COR-L47 (cell line): ENCODE results near the gene UBE2D3.
"Not testable (repeated sequence)": the region's sequence is repeated elsewhere in the genome, so short reads cannot be mapped to it uniquely, and the experiment has no call there.

Source experiments
- DNase-seq: peaks from one replicate; lab custom pipeline; 2025; lab: John Stamatoyannopoulos, UW

Gene UBE2D3

DNA sequence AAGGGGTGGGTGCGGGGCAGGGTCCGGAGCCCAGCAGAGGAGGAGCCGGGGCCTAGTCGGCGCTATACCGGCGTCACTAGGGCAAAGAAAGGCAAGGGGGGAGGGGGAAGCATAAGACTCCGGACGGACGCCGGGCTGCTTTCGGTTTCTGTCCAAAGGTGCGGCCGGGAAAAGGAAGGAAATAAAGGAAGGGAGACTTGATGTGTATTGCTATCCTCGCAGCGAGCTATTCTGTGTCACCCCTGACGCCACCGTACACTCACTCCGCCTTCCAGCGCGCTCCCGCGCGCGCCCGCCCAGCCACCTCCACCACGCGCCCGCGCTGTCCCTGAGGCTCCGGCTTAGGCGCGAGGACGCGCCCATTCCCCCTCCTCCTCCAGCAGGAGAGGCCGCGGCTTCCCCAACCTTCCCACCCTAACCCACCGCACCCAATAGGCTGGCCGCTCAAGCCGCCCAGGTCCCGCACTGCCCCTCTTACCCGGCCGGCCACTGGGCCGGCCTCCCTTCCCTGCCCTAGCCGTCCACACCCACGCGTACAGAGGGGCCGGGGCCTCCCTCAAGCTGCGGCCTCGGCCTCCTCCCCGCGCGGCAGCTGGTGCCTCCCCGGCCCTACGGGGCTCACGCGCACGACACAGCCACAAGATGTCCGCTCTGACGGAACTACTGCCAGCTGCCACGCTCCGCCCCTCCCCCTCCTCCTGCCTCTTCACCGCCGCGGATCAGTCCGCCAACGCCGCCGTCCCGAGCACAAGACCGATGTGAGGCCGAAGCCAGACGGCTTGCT is at the start of gene UBE2D3:
Gene UBE2D3 (minus strand): TSS at position 662 of the 784 bp plus-strand sequence. CDS start 1,043 bp downstream, outside the sequence.
- peak; percentile 91 for DNase-seq

DNA sequence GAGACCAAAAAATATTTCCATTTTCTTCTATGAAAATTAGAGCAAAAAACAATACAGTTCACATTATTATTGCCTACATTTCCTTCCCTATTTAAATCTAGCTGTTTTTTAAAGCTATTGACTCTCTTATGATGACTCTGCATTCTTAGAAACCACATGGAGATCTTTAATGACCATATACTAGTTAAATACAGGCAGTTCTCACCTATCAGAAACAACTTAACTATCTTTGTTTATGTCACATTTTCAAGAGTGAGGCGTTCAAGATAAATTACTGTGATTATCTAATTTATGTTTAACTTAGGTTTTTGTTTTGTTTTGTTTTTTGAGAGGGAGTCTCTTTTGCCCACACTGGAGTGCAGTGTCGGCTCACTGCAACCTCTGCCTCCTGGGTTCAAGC is 44.4 kb upstream of the UBE2D3 start:
- no peak for DNase-seq

DNA sequence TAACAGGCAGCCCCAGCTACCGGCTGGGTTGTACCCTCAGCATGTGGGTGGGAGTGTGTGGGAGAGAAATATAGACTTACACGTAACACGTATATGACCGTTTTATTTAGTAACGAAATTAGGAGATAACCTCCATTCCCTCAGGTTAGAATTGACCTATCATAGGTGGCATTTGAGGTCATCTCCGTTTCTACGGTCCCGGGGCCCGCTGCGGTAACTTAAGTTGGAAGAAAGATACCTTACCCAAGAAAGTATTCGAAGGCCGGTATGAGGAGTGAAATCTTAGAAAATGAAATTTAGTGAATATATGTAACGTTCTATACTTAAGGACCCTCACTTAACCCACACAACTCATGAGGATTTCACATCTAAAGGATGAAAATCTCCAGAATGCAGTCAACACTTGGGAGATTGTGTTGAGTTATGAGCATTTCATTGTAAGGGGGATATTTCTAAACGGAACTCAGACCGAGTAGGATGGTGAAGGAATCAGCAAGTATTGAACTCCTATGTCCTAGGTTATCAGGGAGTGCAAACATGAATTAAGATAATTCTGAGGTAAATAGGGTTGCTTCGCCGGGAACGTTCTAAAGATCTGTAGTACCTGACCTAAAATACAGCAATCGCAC is 42.3 kb upstream of the UBE2D3 start:
- no peak for DNase-seq

DNA sequence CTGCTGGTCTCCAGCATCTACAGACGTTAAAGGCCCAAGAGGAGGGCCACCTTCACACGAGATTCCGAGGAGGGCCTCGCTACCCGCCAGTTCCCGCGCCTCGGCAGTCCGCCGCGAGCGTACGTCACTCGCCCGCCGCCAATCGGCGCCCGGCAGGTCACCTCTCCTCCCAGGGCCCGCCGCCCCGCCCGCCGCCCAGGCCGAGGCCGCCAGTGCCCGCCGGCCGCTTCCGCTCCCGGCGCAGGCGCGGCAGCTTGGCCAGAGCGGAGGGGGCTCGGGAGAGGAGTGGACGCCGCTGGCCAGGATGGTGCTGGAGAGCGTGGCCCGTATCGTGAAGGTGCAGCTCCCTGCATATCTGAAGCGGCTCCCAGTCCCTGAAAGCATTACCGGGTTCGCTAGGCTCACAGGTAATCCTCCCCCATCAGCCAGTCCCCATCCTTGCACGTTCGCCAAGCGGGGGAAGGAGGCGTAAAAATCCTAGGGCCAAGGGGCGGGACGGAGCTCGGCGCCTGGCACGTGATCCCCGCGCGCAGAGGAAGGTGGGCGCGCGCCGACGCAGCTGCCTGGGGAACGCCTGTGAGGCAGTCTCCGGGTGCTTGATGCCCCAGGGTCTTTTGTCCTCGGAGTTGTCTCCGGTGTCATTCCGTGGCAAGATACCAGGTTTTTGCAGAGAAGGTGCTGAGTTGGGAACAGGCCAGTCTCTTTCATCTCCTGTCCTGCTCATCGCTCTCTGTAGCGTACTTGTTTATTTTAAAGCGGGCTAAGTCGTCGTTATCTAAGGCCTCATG is 41.6 kb upstream of the UBE2D3 start, which contains the start of gene CISD2:
Gene CISD2 (plus strand): TSS at position 212 of the 788 bp plus-strand sequence. CDS start 93 bp downstream, at position 305.
- peak; percentile 90 for DNase-seq

DNA sequence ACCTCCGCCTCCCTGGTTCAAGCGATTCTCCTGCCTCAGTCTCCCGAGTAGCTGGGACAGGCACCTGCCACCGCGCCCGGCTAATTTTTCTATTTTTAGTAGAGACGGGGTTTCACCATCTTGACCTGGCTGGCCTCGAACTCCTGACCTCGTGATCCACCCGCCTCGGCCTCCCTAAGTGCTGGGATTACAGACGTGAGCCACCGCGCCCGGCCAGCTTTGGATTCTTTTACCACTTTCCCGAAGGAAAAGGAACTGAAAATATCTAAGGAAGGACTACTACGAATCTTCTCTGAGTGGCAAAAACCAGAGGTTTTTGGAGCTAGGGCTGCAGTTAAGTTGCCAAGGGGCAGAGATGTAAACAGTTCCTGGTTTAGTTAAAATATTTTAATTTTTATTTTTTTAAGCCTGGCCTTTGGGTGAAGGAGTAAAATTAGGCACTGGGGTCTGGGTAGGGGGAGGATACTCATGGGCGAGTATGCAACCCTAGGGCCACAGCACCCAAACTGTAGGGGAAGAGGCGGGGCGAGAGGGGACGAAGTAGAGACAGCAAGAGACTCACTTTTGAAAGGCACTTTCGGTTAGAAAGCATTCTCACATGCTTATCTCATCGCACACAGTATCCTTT is 40.9 kb upstream of the UBE2D3 start:
- no peak for DNase-seq

DNA sequence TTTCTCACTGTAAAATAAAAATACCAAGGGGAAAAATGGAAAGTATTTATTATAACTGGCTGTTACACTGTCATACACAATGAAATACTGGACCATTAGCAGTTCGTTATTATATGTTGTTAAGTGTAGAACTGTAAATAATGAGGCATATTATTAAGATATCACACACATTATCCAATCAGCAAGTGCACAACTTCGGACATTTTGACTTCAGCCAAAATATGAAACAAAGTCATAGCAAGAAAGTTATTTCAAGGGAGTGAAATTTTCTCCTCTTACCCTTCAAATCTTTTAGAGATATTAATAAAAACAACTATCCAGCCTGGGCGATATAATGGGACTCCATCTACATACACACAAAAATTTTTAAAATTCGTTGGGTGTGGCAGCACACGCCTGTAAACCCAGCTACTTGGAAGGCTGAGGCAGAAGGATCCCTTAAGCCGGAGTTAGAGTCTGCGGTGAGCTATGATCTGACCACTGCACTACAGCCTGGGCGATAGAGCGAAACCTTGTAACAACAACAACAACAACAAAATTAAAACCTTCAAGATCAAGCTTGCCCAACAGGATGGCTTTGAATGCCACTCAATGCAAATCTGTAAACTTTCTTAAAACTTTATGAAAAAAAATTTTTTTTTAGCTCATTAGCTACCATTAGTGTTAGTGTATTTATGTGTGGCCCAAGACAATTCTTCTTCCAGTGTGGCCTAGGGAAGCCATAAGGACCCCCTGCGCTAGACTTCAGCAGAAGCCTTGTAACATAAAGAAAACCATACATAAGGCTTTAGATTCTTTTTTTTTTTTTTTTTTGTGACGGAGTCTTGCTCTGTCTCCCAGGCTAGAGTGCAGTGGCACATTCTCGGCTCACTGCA is 40.2 kb upstream of the UBE2D3 start:
- no peak for DNase-seq

DNA sequence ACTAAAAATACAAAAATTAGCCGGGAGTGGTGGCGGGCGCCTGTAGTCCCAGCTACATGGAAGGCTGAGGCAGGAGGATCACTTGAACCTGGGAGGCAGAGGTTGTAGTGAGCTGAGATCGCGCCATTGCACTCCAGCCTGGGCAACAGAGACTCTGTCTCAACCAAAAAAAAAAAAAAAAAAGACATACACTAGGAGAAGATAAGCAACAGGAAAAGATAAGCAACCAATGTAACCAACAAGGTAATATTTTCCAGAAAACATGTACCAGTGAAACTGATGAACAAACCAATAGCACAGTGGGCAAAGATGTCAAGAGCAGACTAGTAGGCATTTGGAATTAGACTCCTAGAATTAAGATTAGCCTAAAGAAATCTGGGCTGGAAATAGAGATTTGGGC is 38.0 kb upstream of the UBE2D3 start:
- not testable (repeated sequence) for DNase-seq

DNA sequence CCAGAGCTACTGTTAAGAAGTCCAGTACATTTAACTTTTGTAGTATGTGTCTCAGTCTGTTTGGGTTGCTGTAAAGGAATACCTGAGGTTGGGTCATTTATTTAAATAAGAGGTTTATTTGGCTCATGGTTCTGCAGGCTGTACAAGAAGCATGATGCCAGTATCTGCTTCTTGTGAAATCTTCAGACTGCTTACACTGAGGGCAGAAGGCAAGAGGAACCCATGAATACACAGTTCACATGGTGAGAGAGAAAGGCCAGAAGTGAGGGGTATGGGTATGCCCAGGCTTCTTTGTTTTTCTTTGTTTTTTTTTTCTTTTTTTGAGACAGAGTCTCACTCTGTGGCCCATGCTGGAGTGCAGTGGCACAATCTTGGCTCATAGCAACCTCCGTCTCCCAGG is 35.4 kb upstream of the UBE2D3 start:
- no peak for DNase-seq

DNA sequence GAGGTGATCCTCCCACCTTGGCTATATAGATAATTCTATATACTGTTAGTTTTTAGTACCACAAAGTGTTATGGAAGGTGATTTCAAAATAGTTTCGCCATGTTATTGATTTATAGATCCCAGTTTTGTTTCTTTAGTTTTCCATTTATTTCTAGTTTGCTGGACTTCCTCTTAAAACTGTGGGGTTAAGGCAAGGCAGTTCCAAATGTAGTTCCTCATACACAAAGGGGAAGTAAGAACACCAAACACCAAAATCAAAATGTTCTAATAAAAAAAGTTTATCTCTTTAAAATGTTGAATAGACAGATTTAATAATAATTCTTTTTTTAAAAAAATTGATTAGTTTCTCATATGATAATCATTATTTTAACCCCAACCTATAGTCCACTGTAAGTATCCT is 34.7 kb upstream of the UBE2D3 start:
- DNase-seq = no peak

DNA sequence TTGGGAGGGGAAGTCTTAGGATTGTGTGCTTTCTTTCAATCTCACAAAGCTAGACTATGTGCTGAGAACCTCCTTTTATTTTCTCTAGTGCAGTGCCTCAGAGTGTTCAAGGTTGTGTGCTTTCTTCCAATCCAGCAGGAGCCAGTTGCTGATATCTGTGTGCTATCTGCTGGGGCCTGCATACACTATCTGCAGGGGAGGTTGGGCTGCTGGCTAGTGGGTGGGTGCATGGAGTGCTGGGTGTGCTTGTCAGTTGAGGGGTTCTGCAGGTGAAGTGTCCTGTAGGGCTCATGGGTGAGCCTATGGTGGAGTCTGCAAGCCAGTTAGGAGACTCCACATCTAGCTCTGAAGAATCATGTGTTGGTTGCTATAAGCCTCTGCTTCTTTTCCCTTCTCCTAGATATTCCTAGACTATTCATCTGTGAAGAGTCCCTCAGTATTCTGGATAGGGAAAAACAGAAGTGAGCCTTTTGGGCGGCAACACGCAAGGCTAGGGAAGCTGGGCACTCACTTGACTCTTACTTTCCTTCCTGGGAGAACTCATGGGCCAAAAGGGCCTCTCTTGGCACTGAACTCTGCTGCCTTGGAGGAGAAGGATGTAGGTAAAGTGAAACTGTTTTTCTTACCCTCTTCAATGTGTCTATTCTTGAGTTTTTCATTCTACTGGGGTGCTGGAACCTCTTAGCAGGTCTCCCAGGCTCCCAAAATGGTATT is 33.4 kb upstream of the UBE2D3 start:
- DNase-seq = no peak

DNA sequence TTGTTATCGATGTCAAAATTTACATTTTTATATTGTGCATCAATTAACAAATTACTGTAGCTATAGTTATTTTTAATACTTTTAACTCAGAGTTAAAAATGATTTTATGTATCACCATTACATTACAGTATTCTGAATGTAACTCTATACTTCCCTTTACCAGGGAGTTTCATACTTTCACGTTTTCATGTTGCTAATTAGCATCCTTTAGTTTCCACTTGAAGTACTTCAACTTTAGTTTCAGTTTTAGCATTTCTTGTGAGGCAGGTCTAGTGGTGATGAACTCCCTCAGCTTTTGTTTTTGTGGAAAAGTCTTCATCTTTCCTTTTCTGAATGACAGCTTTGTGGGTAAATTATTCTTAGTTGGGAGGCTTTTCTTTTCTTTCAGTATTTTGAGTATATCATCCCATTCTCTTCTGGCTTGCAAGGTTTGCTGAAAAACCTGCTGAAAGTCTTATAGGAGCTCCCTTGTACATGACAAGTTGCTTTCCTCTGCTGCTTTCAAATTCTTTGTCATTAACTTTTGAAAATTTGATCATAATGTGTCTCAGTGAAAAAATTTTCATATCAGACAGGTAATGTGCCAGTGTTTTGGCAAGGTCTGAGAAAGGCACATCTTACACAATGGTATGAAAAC is 31.6 kb upstream of the UBE2D3 start:
- DNase-seq = no peak

DNA sequence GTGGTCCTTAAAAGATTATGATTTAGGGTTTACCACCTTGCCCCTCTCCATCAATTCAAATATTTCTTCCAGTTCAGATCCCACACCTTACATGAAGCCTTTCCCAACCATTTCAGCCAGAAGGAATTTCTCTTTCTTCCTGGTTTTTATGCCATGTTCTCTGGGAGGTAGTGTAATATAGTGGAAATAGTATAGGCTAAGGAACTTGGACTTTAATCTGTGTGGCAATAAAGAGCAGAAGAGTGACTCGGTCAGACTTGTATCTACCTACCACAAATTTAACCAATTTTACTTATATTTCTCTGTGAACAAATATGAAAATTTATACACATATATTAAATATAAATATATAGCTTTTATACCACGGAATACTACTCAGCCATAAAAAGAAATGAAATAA is 23.0 kb upstream of the UBE2D3 start:
- DNase-seq = no peak

DNA sequence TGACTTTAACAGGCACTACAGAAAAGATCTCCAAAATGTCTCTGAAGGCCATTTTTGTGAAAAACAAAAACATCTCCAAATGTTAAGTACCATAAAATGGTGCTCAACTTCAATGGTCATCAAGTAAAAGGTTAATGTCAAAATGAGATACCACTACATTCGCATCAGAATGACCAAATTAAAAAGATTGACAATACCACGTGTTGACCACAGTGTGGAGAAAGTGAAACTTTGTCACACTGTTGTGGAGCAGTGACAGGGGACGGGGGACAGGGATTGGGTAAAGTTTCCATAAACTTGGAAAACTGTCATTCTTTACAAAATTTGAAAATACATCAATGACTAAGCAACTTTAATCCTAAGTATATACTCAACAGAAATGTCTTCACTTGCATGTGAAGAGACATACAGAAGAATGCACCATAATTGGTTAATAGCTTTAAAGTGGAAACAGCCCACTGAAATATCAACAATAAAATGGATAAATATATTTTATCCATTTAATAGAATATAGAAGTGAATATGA is 22.3 kb upstream of the UBE2D3 start:
- no peak for DNase-seq

DNA sequence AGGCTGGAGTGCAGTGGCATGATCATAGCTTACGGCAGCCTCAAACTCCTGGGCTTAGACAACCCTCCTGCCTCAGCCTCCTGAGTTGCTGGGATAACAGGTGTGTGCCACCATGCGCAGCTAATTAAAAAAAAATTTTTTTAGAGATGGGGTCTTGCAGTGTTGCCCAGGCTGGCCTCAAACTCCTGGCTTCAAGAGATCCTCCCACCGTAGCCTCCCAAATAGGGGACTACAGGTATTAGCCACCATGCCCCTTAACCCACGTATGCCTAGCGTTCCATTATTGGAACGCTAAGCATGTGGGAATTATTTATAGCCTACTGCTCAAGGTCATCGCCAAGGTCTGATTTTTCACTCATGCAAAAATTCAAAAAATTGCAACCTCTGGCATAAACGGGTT is 20.3 kb upstream of the UBE2D3 start:
- no peak for DNase-seq

DNA sequence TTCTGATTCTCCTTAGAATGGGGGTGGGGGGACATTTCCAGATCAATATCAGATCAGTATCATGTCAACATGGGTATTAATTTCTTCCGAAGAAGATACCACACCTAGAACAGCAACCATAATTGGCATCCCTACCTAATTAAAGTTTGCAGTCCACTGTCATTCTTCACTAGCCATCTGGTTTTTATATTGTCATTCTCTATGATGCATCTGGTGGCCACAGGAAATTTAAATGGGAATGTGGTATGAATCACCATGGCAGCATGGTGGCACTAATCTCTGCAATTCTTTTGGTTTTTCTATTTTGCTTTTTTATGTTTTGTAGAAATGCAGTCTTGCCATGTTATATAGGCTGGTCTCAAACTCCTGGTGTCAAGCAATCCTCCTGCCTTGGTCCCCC is 16.6 kb upstream of the UBE2D3 start:
- no peak for DNase-seq

DNA sequence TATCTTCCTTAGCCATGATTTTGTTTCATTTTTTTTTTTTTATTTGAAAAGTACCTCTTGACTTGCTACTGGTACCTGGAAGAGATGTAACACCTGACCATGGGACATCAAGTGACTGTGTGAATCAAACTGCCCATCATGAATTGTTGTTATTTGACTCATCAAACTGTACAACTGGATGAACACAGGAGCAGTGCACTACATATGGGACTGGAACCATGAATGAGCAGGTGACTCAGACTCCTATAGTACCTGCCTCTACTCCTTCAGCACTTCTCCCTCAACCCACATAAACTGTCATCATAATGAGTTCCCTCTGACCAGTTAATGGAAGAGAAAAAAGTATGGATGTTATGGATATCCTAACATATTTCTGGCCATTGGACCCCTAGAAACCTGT is 15.9 kb upstream of the UBE2D3 start:
- no peak for DNase-seq

DNA sequence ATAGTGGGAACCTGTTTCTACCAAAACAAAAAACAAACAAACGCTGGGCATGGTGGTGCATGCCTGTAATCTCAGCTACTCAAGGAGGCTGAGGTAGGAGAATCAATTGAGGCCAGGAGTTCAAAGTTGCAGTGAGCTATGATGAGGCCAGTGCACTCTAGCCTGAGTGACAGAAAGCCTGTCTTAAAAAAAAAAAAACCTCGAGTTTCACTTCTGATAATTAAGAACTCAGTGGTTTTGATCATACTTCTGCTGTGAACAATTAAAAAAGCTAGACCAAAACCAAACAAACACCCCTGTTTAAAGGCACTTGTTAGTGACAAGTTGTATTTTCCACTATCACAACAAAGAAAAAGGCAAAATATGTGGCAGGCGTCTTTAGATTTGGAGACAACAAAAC is 15.0 kb upstream of the UBE2D3 start:
- DNase-seq = no peak

DNA sequence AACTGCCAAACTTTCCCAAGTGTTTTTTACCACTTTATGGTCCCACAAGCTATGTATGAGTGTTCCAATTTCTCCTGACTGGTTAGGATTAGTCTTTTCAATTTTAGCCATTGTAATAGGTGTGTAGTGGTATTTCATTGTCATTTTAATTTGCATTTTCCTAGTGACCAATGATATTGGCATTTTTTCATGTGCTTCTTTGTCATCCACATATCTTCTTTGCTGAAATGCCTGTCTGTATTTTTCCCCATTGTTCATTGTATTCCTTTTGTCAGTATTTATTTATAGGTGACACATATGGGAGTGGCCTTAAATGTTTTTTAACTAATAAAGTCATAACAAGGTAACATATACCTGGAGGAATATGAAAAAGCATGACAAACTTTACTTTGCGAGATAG is 9.2 kb upstream of the UBE2D3 start:
- DNase-seq = no peak

DNA sequence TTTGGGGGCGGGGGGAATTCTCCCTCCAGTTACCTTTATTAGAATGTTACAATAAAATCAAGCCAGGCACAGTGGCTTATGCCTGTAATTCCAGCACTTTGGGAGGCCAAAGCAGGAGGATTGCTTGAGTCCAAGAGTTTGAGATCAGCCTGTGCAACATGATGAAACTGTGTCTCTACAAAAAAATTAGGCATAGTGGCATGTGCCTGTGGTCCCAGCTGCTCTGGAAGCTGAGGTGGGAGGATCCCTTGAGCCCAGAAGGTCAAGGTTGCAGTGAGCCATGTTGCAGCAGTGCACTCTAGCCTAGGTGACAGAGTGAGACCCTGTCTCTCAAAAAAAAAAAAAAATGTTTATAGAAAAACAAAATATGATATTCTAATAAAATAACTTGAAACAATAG is 5.3 kb upstream of the UBE2D3 start:
- DNase-seq = no peak

DNA sequence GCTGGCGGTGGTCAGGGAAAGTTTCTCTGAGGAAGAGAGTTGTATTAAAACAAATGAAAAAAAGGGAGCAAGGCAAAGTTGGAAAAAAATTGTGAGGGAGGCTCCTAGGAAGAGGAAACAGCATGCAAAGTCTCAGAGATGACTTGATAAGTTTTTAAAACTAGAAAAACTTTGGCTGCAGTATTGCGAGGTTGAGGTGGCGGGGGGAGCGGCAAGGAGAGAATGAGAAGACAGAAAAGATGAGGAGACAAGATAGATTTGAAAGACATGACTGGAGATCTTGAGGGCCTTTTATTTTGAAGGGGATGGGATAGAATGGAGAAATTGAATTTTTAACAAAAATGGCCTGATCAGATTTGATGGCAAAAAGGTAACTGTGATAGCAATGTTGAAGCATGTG is 4.8 kb upstream of the UBE2D3 start:
- no peak for DNase-seq
